ENCODE data around the gene NFKB1.

DNA sequence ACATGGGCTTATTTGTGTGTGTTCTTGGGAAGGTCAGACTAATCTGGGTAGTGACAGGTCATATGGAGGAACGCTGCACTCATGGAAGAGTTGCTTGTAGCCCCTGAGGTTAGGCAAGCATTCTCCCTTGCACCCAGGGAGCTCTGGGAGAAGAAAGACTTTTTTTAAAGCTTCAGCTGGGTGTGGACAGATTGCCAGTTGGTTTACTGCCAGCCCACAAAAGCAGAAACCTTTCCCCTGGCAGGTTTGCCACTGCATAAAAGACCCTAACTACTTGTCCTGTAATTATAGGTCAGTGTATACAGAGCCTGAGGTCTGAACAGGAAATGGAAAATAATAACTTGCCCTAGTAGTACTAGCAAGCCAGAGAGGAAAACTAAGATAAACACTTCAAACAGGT is 7.4 kb upstream of the NFKB1 start:
- no peak for TF ChIP-seq POLR2A (IDR thresholded peaks at IDR 0.05)
- TF ChIP-seq, protein P1, sequence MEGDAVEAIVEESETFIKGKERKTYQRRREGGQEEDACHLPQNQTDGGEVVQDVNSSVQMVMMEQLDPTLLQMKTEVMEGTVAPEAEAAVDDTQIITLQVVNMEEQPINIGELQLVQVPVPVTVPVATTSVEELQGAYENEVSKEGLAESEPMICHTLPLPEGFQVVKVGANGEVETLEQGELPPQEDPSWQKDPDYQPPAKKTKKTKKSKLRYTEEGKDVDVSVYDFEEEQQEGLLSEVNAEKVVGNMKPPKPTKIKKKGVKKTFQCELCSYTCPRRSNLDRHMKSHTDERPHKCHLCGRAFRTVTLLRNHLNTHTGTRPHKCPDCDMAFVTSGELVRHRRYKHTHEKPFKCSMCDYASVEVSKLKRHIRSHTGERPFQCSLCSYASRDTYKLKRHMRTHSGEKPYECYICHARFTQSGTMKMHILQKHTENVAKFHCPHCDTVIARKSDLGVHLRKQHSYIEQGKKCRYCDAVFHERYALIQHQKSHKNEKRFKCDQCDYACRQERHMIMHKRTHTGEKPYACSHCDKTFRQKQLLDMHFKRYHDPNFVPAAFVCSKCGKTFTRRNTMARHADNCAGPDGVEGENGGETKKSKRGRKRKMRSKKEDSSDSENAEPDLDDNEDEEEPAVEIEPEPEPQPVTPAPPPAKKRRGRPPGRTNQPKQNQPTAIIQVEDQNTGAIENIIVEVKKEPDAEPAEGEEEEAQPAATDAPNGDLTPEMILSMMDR (IDR thresholded peaks at IDR 0.05 in 8 of 11, conservative IDR thresholded peaks at IDR 0.05 in 3 of 11) = no peak
